GM12873 (cell line): ENCODE measurements around the gene KRT36.

Source experiments
- CTCF ChIP-seq: IDR thresholded peaks from 2 replicates; pipeline ENCODE4 v1.5.1; 2012; ENCODE audit warnings: low read depth, mild to moderate bottlenecking, moderate library complexity, low read length, control low read depth; ENCODE audit not compliant: insufficient read depth; ENCODE audit errors: missing control alignments

KRT36 gene

GRCh38 chr17:41486809-41487530 is 2.7 kb downstream of the KRT36 start:
- TF ChIP-seq CTCF, result peak; percentile 82

- TF ChIP-seq CTCF, result no peak
These were observed 3.4 kb downstream of the KRT36 start for GRCh38 chr17:41486316-41486715.

GRCh38 chr17:41484920-41485904 is 4.5 kb downstream of the KRT36 start:
- TF ChIP-seq CTCF, result no peak

- TF ChIP-seq CTCF, result no peak
These were observed 5.5 kb downstream of the KRT36 start for GRCh38 chr17:41483991-41484826.

GRCh38 chr17:41483531-41483930 is 6.2 kb downstream of the KRT36 start:
- no peak for TF ChIP-seq CTCF

- no peak for TF ChIP-seq CTCF
These were observed 8.7 kb downstream of the KRT36 start, which contains the start of gene KRT35 for GRCh38 chr17:41481036-41481435. Gene KRT35, minus strand, starts transcription at chr17:41481151. Its CDS starts 54 bp downstream, at chr17:41481097.
